Left ventricle myocardium inferior (tissue), 1 donor: ENCODE results near the gene IMMP1L. TPM values are rescaled to one million over a fixed set of nuclear protein-coding genes. Genes with fewer than 3 reads are reported as not detected.

Experiments
- DNase-seq: peaks from one replicate; pipeline ENCODE4 v3.0.0-alpha.2; 2020
- H3K27ac ChIP-seq: fragments of 200-600 bp; replicated peaks from 2 replicates; pipeline ENCODE4 v1.8.0; 2021
- H3K27me3 ChIP-seq: fragments of 200-600 bp; 2 replicates; pipeline ENCODE4 v1.8.0; 2021; ENCODE audit warnings: low read depth
- H3K36me3 ChIP-seq: fragments of 200-600 bp; 2 replicates; pipeline ENCODE4 v1.8.0; 2021
- H3K4me1 ChIP-seq: fragments of 200-600 bp; 2 replicates; pipeline ENCODE4 v1.8.0; 2021
- H3K4me3 ChIP-seq: fragments of 200-600 bp; 2 replicates; pipeline ENCODE4 v1.8.0; 2021; ENCODE audit warnings: mild to moderate bottlenecking, moderate library complexity
- H3K9me3 ChIP-seq: fragments of 200-600 bp; replicated peaks from 2 replicates; pipeline ENCODE4 v1.8.0; 2021
- intact Hi-C: fragments of 100-400 bp; cut with micrococcal nuclease; formaldehyde crosslinking; loops from one replicate; pipeline ENCODE4 v1.11.0; 2022
- total RNA-seq: library from RNA; stranded (reverse); fragmentation: NEBNext Ultra II Directional; extraction: Animal tissue kit (Norgen Biotek cat#: 25700); gene quantifications from one replicate; pipeline ENCODE4 v1.2.1, GENCODE V29; 2021
- TF ChIP-seq, protein P1 (sequence below): fragments of 200-600 bp; IDR thresholded peaks from 2 replicates; pipeline ENCODE4 v1.8.0; 2021; ENCODE audit warnings: antibody characterized with exemption, mild to moderate bottlenecking, borderline replicate concordance
- donor health status: DM: no; HTN: yes; CAD: no; lungs with severe emphysema.

IMMP1L gene
- total RNA-seq, 1 donor from 2014 or later, result 30.6 TPM

GRCh38 chr11:31419138-31419537 lies 90.3 kb downstream of the IMMP1L start:
- TF ChIP-seq, protein P1, sequence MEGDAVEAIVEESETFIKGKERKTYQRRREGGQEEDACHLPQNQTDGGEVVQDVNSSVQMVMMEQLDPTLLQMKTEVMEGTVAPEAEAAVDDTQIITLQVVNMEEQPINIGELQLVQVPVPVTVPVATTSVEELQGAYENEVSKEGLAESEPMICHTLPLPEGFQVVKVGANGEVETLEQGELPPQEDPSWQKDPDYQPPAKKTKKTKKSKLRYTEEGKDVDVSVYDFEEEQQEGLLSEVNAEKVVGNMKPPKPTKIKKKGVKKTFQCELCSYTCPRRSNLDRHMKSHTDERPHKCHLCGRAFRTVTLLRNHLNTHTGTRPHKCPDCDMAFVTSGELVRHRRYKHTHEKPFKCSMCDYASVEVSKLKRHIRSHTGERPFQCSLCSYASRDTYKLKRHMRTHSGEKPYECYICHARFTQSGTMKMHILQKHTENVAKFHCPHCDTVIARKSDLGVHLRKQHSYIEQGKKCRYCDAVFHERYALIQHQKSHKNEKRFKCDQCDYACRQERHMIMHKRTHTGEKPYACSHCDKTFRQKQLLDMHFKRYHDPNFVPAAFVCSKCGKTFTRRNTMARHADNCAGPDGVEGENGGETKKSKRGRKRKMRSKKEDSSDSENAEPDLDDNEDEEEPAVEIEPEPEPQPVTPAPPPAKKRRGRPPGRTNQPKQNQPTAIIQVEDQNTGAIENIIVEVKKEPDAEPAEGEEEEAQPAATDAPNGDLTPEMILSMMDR, result no peak
- H3K9me3 ChIP-seq, result no peaks in the 10 kb centered on the region
- no peak for DNase-seq
- H3K4me1 ChIP-seq, result no peaks in the 10 kb centered on the region
- no peak overlapping the region for H3K4me3 ChIP-seq
- no peak overlapping the region for H3K27ac ChIP-seq
- H3K36me3 ChIP-seq, result peaks cover 13% of the 10 kb centered on the region
- no peaks in the 10 kb centered on the region for H3K27me3 ChIP-seq
- intact Hi-C loops, result no loop called here

- intact Hi-C loops, result no loop called here
Observed at GRCh38 chr11:31417816-31418215, 91.6 kb downstream of the IMMP1L start.

DNA sequence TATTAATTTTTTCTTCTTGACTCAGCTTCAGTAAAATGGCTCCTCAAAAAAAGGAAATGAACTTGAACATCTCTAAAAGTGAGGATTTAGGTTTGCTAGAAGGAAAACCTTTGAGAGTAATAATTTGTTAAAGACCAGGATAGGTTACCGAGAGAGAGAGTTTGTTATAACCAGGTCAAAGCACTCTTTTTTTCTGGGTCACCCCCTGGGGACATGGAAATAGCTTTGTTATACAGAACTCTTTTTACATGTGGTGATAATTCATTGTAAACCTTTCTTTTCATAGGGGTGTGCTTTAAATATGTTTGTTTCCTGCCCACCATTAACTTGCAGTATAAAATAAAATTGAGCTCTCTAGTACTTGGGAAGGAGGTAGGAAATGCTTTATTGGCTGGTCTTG lies 92.1 kb downstream of the IMMP1L start:
- Histone ChIP-seq H3K9me3 (no peaks in the 10 kb centered on the region), H3K36me3 (peaks cover 13% of the 10 kb centered on the region), H3K4me3 (no peak overlapping the region), H3K27me3 (no peaks in the 10 kb centered on the region), H3K27ac (no peak overlapping the region), H3K4me1 (no peaks in the 10 kb centered on the region)
- DNase-seq, result no peak
- intact Hi-C loops, result no loop called here
- TF ChIP-seq, protein P1, result no peak

More at GRCh38 chr11:31417816-31418215, 91.6 kb downstream of the IMMP1L start:
- H3K27me3 ChIP-seq, result no peaks in the 10 kb centered on the region
- H3K9me3 ChIP-seq, result no peaks in the 10 kb centered on the region
- H3K36me3 ChIP-seq, result peaks cover 13% of the 10 kb centered on the region
- no peak overlapping the region for H3K4me3 ChIP-seq
- no peak overlapping the region for H3K27ac ChIP-seq
- TF ChIP-seq, protein P1, result no peak
- no peaks in the 10 kb centered on the region for H3K4me1 ChIP-seq
- no peak for DNase-seq

GRCh38 chr11:31415435-31415834 lies 94.0 kb downstream of the IMMP1L start:
- Histone ChIP-seq H3K4me3 (no peak overlapping the region), H3K36me3 (peaks cover 18% of the 10 kb centered on the region), H3K9me3 (peaks cover 9% of the 10 kb centered on the region), H3K27ac (no peak overlapping the region), H3K27me3 (no peaks in the 10 kb centered on the region), H3K4me1 (no peaks in the 10 kb centered on the region)
- DNase-seq, result no peak
- intact Hi-C loops, result no loop called here
- TF ChIP-seq, protein P1, result no peak

DNA sequence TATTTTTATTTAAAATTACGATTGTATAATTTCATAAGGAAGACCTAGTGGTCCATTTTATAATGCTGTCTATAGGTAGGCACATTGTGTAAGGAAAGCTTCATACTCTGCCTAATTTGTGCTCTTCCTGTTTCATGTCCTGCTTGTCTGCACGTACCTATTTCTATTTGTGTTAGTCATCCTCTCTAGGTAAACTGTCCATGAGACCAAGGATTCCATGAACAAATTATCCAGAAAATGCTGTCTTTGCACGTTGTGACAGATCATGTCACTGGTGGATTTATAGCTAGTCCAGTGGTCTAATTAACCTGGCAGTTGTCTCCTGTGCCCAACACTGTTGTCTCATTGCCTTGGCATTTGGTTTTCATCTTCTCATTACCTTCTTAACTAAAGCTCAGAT lies 95.1 kb downstream of the IMMP1L start:
- TF ChIP-seq, protein P1, result no peak
- Histone ChIP-seq H3K27me3 (no peaks in the 10 kb centered on the region), H3K4me1 (no peaks in the 10 kb centered on the region), H3K36me3 (peaks cover 18% of the 10 kb centered on the region), H3K4me3 (no peak overlapping the region), H3K9me3 (peaks cover 9% of the 10 kb centered on the region), H3K27ac (no peak overlapping the region)
- intact Hi-C loops, result no loop called here
- no peak for DNase-seq

- Histone ChIP-seq H3K4me3 (no peak overlapping the region), H3K9me3 (peaks cover 9% of the 10 kb centered on the region), H3K4me1 (no peaks in the 10 kb centered on the region), H3K36me3 (peaks cover 18% of the 10 kb centered on the region), H3K27ac (no peak overlapping the region), H3K27me3 (no peaks in the 10 kb centered on the region)
- TF ChIP-seq, protein P1, result no peak
- DNase-seq, result no peak
- intact Hi-C loops, result no loop called here
Observed at GRCh38 chr11:31412946-31413345, 96.5 kb downstream of the IMMP1L start.
